A549 treated with Hydrocortisone at 1 μM for 4 hours (cell line): ENCODE results near the gene HASPIN. TPM values are rescaled to one million over a fixed set of nuclear protein-coding genes. Genes with fewer than 3 reads are reported as not detected.

Source experiments
- total RNA-seq: library from RNA; stranded (reverse); fragments of 200-300 nt; extraction: Qiagen RNA extraction; gene quantifications from 5 replicates; pipeline ENCODE4 v1.2.3, GENCODE V29; 2022

The HASPIN gene
- 12.4 to 16.1 TPM (median 12.6 TPM) in 5 replicates for total RNA-seq

GRCh38 chr17:3723556-3724377 lies at the start of gene HASPIN:
TSS of gene HASPIN (plus strand) at chr17:3723903. CDS start at chr17:3723936, 33 bp downstream.

GRCh38 chr17:3695723-3696411 lies 27.8 kb upstream of the HASPIN start, which contains the start of gene P2RX5:
TSS of gene P2RX5 (minus strand) at chr17:3696155. CDS start at chr17:3696005, 150 bp downstream.

Other genes starting within 250 kb of the HASPIN start
- not detected in 5 replicates for gene ASPA, start 247.9 kb upstream of the HASPIN start, total RNA-seq
- 0.30 to 0.40 TPM (median 0.36 TPM) in 5 replicates for gene TRPV3, start 166.1 kb upstream of the HASPIN start, total RNA-seq
- 3.5 to 4.1 TPM (median 3.9 TPM) in 5 replicates for gene TRPV1, start 114.5 kb upstream of the HASPIN start, total RNA-seq
- gene SHPK, start 87.7 kb upstream of the HASPIN start, total RNA-seq, result 13.9 to 17.2 TPM (median 15.4 TPM) in 5 replicates
- 11.8 to 17.0 TPM (median 12.2 TPM) in 5 replicates for gene CTNS, start 87.1 kb upstream of the HASPIN start, total RNA-seq
- gene TAX1BP3, start 55.3 kb upstream of the HASPIN start, total RNA-seq, result 294 to 352 TPM (median 338 TPM) in 5 replicates
- 101 to 150 TPM (median 148 TPM) in 5 replicates for gene EMC6, start 55.1 kb upstream of the HASPIN start, total RNA-seq
- gene P2RX5, start 27.7 kb upstream of the HASPIN start, total RNA-seq, result 19.9 to 24.4 TPM (median 23.6 TPM) in 5 replicates
- gene ITGAE, start 77.3 kb downstream of the HASPIN start, total RNA-seq, result 84.6 to 102 TPM (median 95.7 TPM) in 5 replicates
- gene NCBP3, start 122.3 kb downstream of the HASPIN start, total RNA-seq, result 26.3 to 35.6 TPM (median 30.4 TPM) in 5 replicates
- gene CAMKK1, start 169.2 kb downstream of the HASPIN start, total RNA-seq, result 24.6 to 27.6 TPM (median 25.3 TPM) in 5 replicates
- 0.02 TPM in 1 of 5 replicates, not detected in the others for gene P2RX1, start 192.6 kb downstream of the HASPIN start, total RNA-seq
- gene ATP2A3, start 240.5 kb downstream of the HASPIN start, total RNA-seq, result 3.6 to 5.8 TPM (median 4.8 TPM) in 5 replicates